Measurements from ENCODE around the gene MEOX2. TPM values are rescaled to one million over a fixed set of nuclear protein-coding genes. Genes with fewer than 3 reads are reported as not detected.

The MEOX2 gene
- total and polyA plus RNA-seq, 2 of the 13 experiments (the other 11 are each of a cell fraction or from before 2014, with no cell fraction given) = not detected

GRCh38 chr7:15571301-15571878 is 115.1 kb downstream of the MEOX2 start:
- WGBS (ENCODE audit: low lambda C conversion rate) = 24% methylated on average over 3 of the region's 3 CpGs
- H3K4me2 ChIP-seq (ENCODE audit: low read depth, low read length) = no peak overlapping the region
- DNase-seq (ENCODE audit: low spot score) (no peak), FAIRE-seq (no peak), ATAC-seq (no peak)
- no peak overlapping the region for H3K27ac ChIP-seq (ENCODE audit: extremely low read length, insufficient read depth, low read length)
- intact Hi-C loops (cut with micrococcal nuclease; ENCODE audit: unreplicated experiment) (no loop called here), in situ Hi-C loops (cut with HindIII; ENCODE audit: extremely low pct_ligation_motif_present, low pct_unique_long_range_greater_than_20kb) (no loop called here)
- CTCF ChIA-PET (ENCODE audit: low intra/inter-chr PET ratio, low total read pairs) = no interaction called here
- no peaks in the 10 kb centered on the region for H3K4me1 ChIP-seq (ENCODE audit: insufficient read depth, low read length)
- no TSS peak for BruUV-seq (replicated peaks)
- no peak overlapping the region for H3K4me3 ChIP-seq (replicated peaks in 1 of 3; ENCODE audit: insufficient read depth in 1 of 3, low read depth in 2 of 3, low read length in 3 of 3)
- H3K27me3 ChIP-seq (ENCODE audit: control insufficient read depth in 1 of 2, insufficient read depth in 2 of 2, low read length in 2 of 2) = no peaks in the 10 kb centered on the region
- no peak overlapping the region for H2AFZ ChIP-seq (ENCODE audit: low read length)
- no peak overlapping the region for H3K9ac ChIP-seq (ENCODE audit: insufficient read depth, low read depth, low read length)
- no peaks in the 10 kb centered on the region for H4K20me1 ChIP-seq (ENCODE audit: insufficient read depth, low read length)
- POLR2A ChIA-PET = no interaction called here
- peaks cover 61% of the 10 kb centered on the region for H3K9me3 ChIP-seq (ENCODE audit: low read length)
- no peaks in the 10 kb centered on the region for H3K36me3 ChIP-seq (replicated peaks in 1 of 2; ENCODE audit: control insufficient read depth in 1 of 2, insufficient read depth in 2 of 2, low read length in 2 of 2)
- H3K79me2 ChIP-seq (ENCODE audit: insufficient read depth, low read length) = no peaks in the 10 kb centered on the region
- TF ChIP-seq ZNF563 (CRISPR knock-in tag; IDR thresholded peaks at IDR 0.05) (no peak), ZNF30 (CRISPR knock-in tag; IDR thresholded peaks at IDR 0.05) (no peak), PLSCR1 (CRISPR knock-in tag; IDR thresholded peaks at IDR 0.05; ENCODE audit: borderline replicate concordance) (no peak), AHR (CRISPR knock-in tag; IDR thresholded peaks at IDR 0.05) (no peak), ZNF552 (CRISPR knock-in tag; IDR thresholded peaks at IDR 0.05; ENCODE audit: borderline replicate concordance) (no peak), POLR2AphosphoS5 (IDR thresholded peaks at IDR 0.05; ENCODE audit: low read depth, low read length) (no peak), PBX2 (CRISPR knock-in tag; IDR thresholded peaks at IDR 0.05) (no peak), ZNF337 (CRISPR knock-in tag; IDR thresholded peaks at IDR 0.05; ENCODE audit: borderline replicate concordance, low read depth) (no peak)
